Ureter (tissue), 1 donor: ENCODE data around the gene AMHR2. TPM values are rescaled to one million over a fixed set of nuclear protein-coding genes. Genes with fewer than 3 reads are reported as not detected.
"Not testable (repeated sequence)": the region's sequence is repeated elsewhere in the genome, so short reads cannot be mapped to it uniquely, and the experiment has no call there.

Source experiments
- DNase-seq: peaks from one replicate; pipeline ENCODE4 v3.0.0-alpha.2; 2020; ENCODE audit warnings: low spot score
- total RNA-seq: library from RNA; stranded (reverse); gene quantifications from one replicate; pipeline ENCODE4 v1.2.4, GENCODE V29; 2023
- donor health status: DM: yes; HTN: yes; CAD: no.

Gene AMHR2
- total RNA-seq: not detected

DNA sequence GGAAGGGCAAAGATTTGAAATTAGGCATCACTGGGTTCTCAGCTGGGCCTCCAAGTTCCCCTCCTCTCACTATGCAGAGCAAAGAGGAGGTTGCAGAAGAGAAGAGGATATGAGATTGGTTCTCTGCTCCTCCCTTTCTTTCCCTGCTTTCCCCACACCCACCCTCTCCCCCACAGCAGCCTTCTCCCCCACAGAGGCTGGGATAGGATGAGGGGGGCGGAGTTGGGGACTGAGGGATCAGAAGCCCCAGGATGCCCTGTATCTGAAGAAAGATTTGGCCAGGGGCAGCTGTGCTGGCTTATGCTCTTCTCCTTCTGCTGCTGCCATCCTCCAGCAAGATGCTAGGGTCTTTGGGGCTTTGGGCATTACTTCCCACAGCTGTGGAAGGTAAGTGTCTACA is at the start of gene AMHR2:
Gene AMHR2, plus strand, starts transcription at position 259 of the 400 bp plus-strand sequence. Its CDS starts 80 bp downstream, at position 339.
- DNase-seq: no peak

DNA sequence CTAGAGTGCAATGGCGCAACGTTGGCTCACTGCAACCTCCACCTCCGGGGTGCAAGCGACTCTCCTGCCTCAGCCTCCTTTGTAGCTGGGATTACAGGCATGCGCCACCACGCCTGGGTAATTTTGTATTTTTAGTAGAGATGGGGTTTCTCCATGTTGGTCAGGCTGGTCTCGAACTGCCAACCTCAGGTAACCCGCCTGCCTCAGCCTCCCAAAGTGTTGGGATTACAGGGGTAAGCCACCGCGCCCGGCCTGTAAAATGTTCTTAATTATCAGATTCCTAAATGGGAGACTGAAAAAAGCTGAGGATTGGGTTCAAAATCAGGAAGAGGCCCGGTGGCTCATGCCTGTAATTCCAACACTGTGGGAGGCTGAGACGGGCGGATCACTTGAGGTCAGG is 49.4 kb upstream of the AMHR2 start:
- not testable (repeated sequence) for DNase-seq

DNA sequence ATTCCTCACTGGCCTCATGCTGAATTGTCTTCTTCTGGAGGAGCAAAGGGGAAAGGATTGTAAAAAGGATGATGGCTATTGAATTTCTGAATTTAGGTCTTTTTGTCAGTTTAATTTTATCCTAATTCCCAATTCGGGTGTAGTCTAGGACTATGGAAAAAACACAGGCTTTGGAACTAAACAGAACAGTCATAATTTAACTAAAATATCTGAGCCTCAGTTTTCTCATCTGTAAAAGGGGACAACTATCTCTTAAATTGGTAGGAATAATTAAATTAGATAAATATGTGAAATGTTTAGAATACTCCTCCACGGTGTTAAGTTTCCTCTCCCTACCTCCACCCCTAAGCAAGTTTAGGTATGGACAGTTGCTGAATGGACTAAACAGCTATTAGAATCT is 46.9 kb upstream of the AMHR2 start:
- no peak for DNase-seq

DNA sequence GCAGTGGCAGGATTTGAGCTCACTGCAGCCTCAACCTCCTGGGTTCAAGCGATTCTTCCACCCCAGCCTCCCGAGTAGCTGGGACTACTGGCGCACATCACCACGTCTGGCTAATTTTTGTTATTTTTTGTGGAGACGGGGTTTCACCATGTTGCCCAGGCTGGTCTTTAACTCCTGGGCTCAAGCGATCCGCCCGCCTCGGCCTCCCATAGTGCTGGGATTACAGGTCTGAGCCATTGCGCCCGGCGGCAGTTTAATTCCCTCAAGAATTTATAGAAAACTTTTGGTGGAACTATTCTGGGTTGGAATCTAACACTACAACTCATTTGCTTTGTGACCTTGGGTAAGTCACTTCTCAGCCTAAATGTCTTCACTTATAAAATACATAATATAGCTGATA is 45.4 kb upstream of the AMHR2 start:
- no peak for DNase-seq

DNA sequence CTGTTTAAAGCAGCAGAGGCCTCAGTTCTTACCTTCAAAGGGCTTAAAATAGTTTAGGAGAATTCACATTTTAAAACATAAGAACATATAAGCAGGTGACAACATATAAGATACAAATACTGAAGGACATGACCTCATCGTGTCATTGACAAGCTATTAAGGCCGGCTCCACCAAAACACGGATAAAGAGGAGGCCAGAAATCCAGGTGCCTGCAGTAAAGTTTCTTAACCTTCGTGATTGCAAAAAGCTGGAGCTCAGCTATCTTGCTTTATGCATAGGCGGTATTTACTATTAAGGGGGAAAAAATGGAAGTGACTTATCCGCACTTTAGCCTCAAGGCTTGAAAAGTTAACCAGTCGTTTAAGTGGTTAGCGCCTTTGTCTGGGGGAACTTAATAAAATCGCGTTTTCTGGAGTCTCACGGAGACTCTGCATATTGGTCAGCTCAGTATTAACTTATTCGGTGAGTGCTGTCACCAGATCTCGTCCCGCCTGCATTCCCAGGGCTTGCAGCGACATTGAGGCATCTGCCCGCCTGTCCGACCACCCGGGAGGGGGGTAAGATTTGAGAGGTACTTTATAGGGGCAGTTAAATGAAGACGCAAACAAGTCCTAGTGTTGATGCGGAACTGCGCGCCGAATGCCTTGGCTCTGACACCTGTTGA is 44.8 kb upstream of the AMHR2 start:
- no peak for DNase-seq

DNA sequence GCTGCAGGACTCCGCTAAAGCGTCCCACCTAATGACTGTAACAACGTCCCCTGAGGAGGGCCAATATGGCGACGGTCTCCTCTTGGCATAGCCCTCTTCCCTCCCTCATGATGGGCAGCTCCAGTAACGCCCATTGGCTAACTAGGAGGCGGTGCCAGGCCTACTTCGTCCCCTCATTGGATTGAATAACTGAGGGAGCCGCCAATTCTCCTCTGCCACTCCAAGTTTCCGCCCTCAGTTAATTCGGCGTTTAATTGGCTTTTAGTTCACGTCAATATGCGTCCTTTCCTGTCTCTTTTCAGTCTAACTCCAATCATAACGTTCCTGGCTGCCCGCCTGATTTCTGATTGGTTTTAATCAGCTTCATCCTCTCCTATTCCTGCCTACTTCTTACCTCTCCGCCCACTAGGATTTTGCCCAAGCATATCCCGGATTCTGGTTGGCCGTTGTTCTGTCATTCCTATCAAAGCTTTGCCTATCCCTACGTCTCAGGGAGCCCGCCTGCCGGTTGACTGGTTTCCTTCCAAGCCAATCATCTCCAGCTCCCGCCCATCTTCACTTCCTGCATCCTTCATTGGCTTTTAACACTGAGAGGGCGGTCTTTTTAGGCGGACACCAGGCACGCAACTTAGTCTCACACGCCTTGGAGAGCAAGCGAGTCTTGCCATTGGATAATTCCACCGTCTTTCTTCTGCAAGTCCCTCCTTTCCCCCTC is 44.1 kb upstream of the AMHR2 start:
- peak; percentile 100 for DNase-seq

DNA sequence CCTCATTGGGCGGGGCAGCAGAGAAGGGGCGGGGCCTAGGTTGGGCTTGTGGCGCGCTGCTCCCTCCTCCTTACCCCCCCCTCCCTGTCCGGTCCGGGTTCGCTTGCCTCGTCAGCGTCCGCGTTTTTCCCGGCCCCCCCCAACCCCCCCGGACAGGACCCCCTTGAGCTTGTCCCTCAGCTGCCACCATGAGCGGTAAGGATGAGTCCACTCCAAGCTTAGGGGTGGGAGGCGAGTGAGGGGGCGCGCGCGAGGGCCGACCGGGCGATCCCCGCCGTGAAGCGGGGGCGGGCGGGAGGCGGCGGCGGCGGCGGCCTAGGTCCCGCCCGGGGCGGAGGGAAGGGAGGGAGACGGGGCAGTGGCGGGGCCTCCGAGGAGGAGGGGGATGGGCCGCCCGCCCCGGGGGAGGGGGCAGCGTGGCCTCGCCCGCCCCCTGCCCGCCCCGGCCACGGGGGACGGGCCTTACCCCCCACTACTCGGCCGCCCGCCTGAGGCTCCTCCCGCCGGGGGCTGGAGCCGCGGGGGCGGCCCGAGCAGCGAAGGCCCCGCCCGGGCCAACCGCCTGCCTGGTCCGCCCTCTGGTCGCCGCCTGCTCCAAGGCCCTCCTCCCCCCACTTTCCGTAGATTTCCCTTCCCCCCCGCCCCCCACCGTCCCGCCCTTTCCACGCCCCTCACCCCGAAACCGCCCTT is 43.4 kb upstream of the AMHR2 start, which contains the start of gene SP1:
Gene SP1, plus strand, starts transcription at position 73 of the 690 bp plus-strand sequence. Its CDS starts 116 bp downstream, at position 189.
- peak; percentile 93 for DNase-seq

DNA sequence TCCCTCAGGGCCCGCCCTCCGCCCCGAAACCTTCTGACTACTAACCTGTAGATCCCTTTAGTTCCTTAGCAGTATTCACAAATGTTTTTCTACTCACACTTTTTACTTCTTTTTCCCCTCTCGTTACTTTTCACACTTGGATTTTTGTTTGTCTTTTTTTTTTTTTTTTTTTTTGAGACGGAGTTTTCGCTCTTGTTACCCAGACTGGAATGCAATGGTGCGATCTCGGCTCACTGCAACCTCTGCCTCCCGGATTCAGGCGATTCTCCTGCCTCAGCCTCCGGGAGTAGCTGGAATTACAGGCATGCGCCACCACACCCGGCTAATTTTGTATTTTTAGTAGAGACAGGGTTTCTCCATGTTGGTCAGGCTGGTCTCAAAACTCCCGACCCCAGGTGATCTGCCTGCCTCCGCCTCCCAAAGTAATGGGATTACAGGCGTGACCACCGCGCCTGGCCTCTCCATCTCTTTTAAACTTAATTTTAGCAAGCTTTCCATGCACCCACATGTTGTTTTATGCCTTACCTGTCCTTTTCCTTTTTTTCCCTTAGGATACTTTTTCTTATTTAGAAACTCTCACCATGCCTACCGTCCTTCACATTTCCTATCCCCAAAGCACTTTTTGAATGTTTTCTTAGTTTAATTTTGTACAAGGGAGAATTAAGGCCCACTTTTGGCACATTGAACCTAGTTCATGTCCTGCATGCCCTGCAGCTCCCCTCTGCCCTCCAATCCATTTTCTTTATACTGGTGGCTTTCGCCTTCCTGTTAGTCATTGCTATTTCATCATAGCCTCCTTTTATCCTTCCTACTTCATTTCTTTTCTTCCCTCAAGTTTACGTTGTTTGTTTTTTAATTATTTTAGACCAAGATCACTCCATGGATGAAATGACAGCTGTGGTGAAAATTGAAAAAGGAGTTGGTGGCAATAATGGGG is 42.6 kb upstream of the AMHR2 start:
- DNase-seq: no peak

DNA sequence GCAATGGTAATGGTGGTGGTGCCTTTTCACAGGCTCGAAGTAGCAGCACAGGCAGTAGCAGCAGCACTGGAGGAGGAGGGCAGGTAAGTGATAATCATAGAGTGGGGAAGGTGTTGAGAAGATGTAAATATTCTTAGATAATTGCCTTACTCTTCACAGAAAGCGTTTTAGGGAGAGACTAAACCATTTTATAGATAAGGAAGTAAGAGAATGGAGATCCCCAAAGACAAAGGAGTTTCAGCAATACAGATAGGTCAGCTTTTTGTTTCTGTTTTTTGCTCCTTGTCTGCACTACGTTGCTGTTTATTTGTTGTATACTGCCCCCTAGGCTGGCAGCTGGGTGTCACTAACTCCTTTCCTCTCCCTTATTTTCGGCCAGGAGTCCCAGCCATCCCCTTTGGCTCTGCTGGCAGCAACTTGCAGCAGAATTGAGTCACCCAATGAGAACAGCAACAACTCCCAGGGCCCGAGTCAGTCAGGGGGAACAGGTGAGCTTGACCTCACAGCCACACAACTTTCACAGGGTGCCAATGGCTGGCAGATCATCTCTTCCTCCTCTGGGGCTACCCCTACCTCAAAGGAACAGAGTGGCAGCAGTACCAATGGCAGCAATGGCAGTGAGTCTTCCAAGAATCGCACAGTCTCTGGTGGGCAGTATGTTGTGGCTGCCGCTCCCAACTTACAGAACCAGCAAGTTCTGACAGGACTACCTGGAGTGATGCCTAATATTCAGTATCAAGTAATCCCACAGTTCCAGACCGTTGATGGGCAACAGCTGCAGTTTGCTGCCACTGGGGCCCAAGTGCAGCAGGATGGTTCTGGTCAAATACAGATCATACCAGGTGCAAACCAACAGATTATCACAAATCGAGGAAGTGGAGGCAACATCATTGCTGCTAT is 41.7 kb upstream of the AMHR2 start:
- peak; percentile 78 for DNase-seq

DNA sequence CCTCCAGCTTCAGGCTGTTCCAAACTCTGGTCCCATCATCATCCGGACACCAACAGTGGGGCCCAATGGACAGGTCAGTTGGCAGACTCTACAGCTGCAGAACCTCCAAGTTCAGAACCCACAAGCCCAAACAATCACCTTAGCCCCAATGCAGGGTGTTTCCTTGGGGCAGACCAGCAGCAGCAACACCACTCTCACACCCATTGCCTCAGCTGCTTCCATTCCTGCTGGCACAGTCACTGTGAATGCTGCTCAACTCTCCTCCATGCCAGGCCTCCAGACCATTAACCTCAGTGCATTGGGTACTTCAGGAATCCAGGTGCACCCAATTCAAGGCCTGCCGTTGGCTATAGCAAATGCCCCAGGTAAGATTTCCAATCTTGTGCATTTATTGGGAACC is 40.4 kb upstream of the AMHR2 start:
- no peak for DNase-seq

DNA sequence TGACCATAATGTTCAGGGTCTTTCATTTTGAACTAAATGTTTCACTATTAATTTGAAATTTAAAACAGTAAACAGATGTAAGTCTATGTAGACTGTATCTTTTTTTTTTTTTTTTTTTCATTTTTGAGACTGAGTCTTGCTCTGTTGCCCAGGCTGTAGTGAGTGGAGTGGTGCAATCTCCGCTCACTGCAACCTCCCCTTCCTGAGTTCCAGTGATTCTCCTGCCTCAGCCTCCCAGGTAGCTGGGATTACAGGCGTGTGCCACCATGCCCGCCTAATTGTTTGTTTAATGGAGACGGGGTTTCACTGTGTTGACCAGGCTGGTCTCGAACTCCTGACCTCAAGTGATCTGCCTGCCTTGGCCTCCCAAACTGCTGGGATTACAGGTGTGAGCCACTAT is 37.3 kb upstream of the AMHR2 start:
- DNase-seq: not testable (repeated sequence)

DNA sequence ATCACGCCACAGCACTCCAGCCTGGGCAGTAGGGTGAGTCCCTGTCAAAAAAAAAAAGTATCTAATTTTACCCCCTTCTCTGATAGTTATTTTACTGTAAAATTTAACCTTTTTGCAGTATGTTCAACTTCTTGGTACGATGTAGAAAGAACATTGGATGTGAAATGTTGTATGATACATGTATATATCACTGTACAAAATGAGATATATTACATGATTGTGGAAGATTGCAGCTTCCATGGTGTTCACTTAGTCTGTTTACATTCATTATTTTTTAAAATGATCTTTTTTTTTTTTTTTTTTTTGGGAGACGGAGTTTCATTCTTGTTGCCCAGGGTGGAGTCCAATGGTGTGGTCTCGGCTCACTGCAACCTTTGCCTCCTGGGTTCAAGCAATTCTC is 34.7 kb upstream of the AMHR2 start:
- no peak for DNase-seq

DNA sequence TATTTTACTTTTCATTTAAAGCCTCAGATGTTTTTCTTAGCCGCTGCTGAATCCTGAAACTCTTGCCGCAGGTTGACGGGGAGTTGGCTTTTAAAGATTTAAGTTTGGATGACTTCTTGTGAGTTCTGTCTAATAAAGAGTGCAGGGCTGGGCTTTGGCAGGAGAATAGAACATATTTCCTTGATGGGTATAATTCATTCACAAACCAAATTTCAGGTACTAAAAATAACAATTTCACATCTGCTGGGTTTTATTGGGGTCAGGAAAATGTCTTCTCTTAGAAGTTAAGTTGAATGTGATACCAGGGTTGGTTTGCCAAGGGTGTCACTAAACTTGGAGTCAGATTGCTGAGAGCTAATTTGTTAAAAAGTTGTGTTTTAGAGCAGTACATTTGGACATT is 34.0 kb upstream of the AMHR2 start:
- DNase-seq: no peak

DNA sequence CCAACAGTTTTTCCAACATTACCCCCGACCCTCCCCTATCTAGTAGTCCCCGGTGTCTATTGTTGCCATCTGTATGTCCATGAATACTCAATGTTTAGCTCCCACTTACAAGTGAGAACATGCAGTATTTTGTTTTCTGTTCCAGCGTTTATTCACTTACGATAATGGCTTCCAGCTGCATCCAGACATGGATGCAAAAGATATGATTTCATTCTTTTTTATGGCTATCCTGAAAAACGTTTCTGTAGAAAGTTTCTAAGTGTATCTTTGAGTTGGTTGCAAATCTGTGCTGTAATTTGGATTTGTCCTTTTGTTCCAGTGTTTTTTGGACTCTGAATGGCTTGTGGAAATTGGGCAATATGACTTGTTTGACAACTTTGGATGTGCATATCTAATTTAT is 31.9 kb upstream of the AMHR2 start:
- no peak for DNase-seq

DNA sequence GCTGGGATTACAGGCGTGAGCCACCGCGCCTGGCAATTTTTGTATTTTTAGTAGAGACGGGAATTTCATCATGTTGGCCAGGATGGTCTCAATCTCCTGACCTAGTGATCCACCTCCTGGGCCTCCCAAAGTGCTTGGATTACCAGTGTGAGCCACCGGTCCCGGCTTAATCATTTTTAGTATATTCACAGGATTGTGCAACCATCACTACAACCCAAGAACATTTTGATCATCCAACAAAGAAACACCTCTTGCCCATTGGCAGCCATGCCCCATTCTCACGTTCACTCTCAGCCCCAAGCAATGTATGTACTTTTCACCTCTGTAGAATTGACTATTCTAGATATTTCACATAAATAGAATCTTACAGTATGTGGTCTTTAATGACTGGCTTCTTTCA is 23.8 kb upstream of the AMHR2 start:
- no peak for DNase-seq

DNA sequence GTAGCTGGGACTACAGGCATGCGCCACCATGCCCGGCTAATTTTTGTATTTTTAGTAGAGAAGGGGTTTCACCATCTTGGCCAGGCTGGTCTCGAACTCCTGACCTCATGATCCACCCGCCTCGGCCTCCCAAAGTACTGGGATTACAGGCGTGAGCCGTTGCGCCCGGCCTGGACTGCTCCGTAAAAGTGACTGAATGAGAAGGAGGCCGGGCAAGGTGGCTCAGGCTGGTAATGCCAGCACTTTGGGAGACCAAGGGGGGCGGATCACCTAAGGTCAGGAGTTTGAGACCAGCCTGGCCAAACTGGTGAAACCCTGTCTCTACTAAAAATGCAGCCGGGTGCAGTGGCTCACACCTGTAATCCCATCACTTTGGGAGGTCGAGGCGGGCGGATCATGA is 21.3 kb upstream of the AMHR2 start:
- not testable (repeated sequence) for DNase-seq

DNA sequence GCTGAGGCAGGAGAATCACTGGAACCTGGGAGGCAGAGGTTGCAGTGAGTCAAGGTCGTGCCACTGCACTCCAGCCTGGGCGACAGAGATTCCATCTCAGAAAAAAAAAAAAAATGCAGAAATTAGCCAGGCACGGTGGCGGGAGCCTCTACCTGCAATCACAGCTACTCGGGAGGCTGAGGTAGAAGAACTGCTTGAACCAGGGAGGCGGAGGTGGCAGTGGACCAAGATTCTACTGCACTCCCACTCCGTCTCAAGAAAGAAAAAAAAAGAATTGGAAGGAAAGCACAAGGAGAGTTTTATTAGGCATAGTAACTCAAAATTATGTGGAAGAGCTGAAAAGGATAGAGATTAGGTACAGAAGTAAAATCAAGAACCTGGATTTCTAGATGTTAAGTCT is 20.8 kb upstream of the AMHR2 start:
- no peak for DNase-seq

DNA sequence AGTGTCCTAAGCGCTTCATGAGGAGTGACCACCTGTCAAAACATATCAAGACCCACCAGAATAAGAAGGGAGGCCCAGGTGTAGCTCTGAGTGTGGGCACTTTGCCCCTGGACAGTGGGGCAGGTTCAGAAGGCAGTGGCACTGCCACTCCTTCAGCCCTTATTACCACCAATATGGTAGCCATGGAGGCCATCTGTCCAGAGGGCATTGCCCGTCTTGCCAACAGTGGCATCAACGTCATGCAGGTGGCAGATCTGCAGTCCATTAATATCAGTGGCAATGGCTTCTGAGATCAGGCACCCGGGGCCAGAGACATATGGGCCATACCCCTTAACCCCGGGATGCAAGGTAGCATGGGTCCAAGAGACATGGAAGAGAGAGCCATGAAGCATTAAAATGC is 12.7 kb upstream of the AMHR2 start:
- DNase-seq: no peak

DNA sequence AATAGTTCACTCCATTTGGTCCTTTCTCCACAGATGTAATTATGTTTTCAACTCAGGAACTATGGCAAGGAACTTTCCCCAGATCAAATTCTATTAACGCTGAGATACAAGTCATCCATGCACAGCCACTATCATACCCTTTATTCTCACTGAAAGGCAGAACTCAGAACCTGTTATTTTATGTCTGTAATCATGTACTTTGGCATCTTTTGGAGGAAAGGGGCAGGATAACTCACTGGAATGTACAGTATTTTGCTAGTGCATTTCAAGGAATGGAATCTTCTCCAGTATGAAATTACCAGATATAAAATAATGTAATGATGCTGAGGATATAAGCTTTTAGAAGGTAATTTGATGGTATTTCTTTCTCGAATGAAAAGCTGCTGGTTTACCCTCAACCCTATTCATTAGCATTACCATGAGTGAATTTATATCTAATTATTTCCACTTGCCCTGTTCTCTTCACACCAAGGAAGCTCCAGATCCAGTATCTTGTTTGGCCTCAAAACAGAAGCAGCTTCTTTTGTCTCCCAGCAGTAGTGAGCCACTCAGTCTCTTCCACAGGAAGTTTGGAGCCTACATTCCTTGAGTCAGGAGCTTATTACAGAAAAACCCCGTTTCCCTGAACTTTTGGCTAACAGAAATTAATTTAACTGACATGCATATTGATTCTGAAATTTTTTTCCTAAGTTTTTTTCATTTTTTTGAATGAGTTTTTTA is 10.0 kb upstream of the AMHR2 start:
- DNase-seq: no peak
